Activated B cell treated with CpG ODN at 0.5 μM for 24 hours (primary cell): ENCODE data around the gene TMEM132A. TPM values are rescaled to one million over a fixed set of nuclear protein-coding genes. Genes with fewer than 3 reads are reported as not detected.

Source experiments
- ATAC-seq: fragments of 200-7000 bp; cut with Tn5 transposase; one replicate; pipeline ENCODE4 v1.10.0; 2021; ENCODE audit warnings: low read depth, mild to moderate bottlenecking, moderate library complexity
- CTCF ChIA-PET: fragments of 350-600 bp; sonication (Branson Sonifier 250); formaldehyde crosslinking; loops from one replicate; lab custom pipeline; 2021; ENCODE audit warnings: antibody characterized with exemption; lab: Charles Lee
- POLR2A ChIA-PET: fragments of 350-600 bp; sonication (Branson Sonifier 250); formaldehyde crosslinking; loops from one replicate; lab custom pipeline; 2021; ENCODE audit warnings: antibody characterized with exemption; lab: Charles Lee
- DNase-seq: peaks from one replicate; pipeline ENCODE4 v3.0.0; 2022
- H3K27ac Mint-ChIP-seq: one replicate; pipeline ENCODE4 v1.8.0; 2020; ENCODE audit warnings: mixed read lengths
- H3K27me3 Mint-ChIP-seq: one replicate; pipeline ENCODE4 v1.8.0; 2021; ENCODE audit warnings: mixed read lengths
- H3K36me3 Mint-ChIP-seq: one replicate; pipeline ENCODE4 v1.8.0; 2021; ENCODE audit warnings: low read depth, mixed read lengths
- H3K4me1 Mint-ChIP-seq: one replicate; pipeline ENCODE4 v1.8.0; 2021; ENCODE audit warnings: mixed read lengths
- H3K4me3 Mint-ChIP-seq: one replicate; pipeline ENCODE4 v1.8.0; 2020; ENCODE audit warnings: mild to moderate bottlenecking, mixed read lengths
- H3K9me3 Mint-ChIP-seq: one replicate; pipeline ENCODE4 v1.8.0; 2020; ENCODE audit warnings: mixed read lengths
- intact Hi-C: fragments of 100-400 bp; cut with micrococcal nuclease; formaldehyde crosslinking; loops from one replicate; pipeline ENCODE4 v1.15.1; 2024
- total RNA-seq: library from RNA; stranded (reverse); gene quantifications from 2 replicates; pipeline ENCODE4 v1.2.3, GENCODE V29; 2022
- TF ChIP-seq, protein P1 (sequence below): fragments of 200-600 bp; IDR thresholded peaks from one replicate; pipeline ENCODE4 v1.8.0; 2022; ENCODE audit warnings: antibody characterized with exemption, mild to moderate bottlenecking

Gene TMEM132A
- total RNA-seq, 1 donor from 2014 or later: 8.7 TPM

DNA sequence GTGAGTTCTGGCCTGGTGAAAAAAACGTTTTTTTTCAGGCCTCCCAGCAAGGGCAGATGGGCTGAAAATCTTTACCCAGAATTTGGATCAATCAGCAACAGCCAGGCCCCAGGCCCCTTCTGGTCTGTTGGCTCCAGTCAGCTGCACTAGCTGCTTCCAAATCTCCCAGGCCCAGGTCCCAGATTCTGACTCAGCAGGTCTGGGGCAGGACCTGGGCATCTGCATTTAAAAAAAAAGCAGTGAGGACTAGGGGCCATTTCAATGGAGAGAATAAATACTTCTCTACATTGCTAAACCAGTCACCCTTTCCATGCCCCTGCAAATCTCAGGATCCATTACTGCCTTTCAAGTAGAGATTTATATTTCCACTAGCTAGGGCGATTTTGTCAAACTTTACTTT lies 23.4 kb downstream of the TMEM132A start:
- CTCF ChIA-PET: no interaction called here
- Mint-ChIP-seq H3K27ac (no peak overlapping the region), H3K4me1 (peaks cover 69% of the 10 kb centered on the region), H3K27me3 (no peaks in the 10 kb centered on the region), H3K36me3 (peaks cover 57% of the 10 kb centered on the region), H3K9me3 (no peaks in the 10 kb centered on the region), H3K4me3 (no peak overlapping the region)
- POLR2A ChIA-PET: interaction anchor here (1.5 to 1.6 kb wide), 2 partner anchors 24 to 33 kb away, joined by 5 to 11 read pairs; partner anchors contain the start of gene TMEM132A
- no peak for ATAC-seq
- TF ChIP-seq, protein P1, sequence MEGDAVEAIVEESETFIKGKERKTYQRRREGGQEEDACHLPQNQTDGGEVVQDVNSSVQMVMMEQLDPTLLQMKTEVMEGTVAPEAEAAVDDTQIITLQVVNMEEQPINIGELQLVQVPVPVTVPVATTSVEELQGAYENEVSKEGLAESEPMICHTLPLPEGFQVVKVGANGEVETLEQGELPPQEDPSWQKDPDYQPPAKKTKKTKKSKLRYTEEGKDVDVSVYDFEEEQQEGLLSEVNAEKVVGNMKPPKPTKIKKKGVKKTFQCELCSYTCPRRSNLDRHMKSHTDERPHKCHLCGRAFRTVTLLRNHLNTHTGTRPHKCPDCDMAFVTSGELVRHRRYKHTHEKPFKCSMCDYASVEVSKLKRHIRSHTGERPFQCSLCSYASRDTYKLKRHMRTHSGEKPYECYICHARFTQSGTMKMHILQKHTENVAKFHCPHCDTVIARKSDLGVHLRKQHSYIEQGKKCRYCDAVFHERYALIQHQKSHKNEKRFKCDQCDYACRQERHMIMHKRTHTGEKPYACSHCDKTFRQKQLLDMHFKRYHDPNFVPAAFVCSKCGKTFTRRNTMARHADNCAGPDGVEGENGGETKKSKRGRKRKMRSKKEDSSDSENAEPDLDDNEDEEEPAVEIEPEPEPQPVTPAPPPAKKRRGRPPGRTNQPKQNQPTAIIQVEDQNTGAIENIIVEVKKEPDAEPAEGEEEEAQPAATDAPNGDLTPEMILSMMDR: no peak
- intact Hi-C loops: no loop called here
- no peak for DNase-seq

DNA sequence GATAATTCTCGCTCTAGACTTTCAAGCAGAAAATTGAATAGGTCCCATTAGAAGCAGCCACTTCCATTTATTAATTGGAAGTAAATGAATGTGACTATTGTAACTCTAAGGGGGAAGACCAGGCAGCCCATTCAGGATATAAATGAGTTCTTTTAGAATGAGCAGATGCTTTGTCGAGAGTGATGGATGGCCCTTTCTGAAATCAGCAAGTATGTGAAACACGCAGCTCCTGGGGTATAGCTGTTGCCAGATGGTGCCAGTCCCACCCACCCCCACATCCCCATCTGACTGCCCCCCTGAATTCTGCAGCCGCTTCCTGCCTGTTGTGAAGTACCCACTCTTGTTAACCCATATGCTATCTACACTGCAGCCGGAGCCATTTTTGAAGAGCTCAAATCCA lies 24.0 kb downstream of the TMEM132A start:
- Mint-ChIP-seq H3K4me1 (peaks cover 70% of the 10 kb centered on the region), H3K36me3 (peaks cover 52% of the 10 kb centered on the region), H3K4me3 (peak overlapping the region; percentile 37), H3K9me3 (no peaks in the 10 kb centered on the region), H3K27me3 (no peaks in the 10 kb centered on the region), H3K27ac (peak overlapping the region; percentile 5)
- ChIA-PET POLR2A (interaction anchor here (1.5 to 1.6 kb wide), 2 partner anchors 24 to 33 kb away, joined by 5 to 11 read pairs; partner anchors contain the start of gene TMEM132A), CTCF (no interaction called here)
- DNase-seq (no peak), ATAC-seq (no peak)
- TF ChIP-seq, protein P1: no peak
- intact Hi-C loops: no loop called here

DNA sequence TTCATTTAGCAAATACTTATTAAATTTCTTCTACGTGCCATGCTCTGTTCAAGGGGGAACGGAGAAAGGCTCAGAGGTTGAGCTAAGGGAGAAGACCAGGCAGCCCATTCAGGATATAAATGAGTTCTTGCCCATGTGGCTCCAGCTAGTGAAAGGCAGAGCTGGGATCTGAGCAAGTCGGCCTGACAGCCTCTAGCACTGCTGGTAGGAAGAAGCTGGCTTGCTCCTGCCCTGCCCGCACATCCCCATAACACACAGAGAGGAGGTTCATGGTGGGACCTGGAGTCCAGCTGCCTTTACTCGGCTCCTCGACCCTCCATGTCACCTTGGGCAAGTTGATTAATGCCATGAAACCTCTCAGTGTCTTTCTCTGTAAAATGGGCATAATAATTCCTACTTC lies 25.8 kb downstream of the TMEM132A start:
- intact Hi-C loops: loop anchor here (5.0 kb wide), 3 partner anchors 108 to 188 kb away; partner anchors contain the start of gene CCDC86
- TF ChIP-seq, protein P1: no peak
- Mint-ChIP-seq H3K36me3 (peaks cover 35% of the 10 kb centered on the region), H3K4me3 (peak overlapping the region; percentile 87), H3K4me1 (peaks cover 71% of the 10 kb centered on the region), H3K9me3 (no peaks in the 10 kb centered on the region), H3K27me3 (no peaks in the 10 kb centered on the region), H3K27ac (peak overlapping the region; percentile 69)
- ChIA-PET POLR2A (interaction anchor here (0.7 to 6.0 kb wide), 12 partner anchors 9 to 412 kb away, joined by 3 to 102 read pairs (median 4); partner anchors contain the start of genes CYB561A3, PRPF19, TMEM109 and TMEM138), CTCF (interaction anchor here (0.9 to 1.7 kb wide), 6 partner anchors 8 to 62 kb away, joined by 3 to 7 read pairs (median 4); no protein-coding TSS in a partner anchor)
- ATAC-seq (no peak), DNase-seq (no peak)

DNA sequence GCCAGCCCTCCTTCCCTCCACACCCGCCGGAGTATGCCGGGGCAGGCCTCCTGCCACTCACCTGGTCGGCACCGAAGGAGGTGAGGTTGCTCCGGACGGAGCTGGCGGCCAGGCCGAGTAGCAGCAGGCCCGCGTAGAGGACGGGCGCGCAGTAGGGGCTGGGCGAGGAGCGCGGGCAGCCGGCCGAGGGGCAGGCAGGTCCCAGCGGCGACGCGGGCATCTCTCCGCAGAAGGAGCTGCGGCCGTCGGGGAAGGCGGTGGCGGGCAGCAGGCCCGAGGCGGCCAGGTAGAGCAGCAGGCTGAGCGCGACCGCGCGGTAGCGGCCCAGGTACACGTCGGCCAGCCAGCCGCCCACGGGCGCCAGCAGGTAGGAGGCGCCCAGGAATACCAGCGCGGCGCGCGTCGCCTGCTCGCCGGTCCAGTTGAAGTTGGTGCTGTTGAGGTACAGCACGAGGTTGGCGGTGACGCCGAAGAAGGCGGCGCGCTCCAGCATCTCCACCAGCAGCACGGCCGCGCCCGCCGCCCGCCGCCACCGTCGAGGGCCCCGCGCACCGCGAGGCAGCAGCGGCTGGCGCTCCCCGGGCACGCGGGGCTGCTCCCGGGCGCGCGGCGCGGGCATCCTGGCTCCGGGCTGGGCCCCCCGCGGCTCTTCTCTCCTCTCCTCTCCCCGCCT lies 26.8 kb downstream of the TMEM132A start:
- Mint-ChIP-seq H3K36me3 (peaks cover 25% of the 10 kb centered on the region), H3K27me3 (no peaks in the 10 kb centered on the region), H3K9me3 (no peaks in the 10 kb centered on the region), H3K4me3 (peak overlapping the region; percentile 91), H3K27ac (peak overlapping the region; percentile 91), H3K4me1 (peaks cover 63% of the 10 kb centered on the region)
- TF ChIP-seq, protein P1: no peak
- POLR2A ChIA-PET: interaction anchor here (0.6 to 6.0 kb wide), 15 partner anchors 8 to 411 kb away, joined by 3 to 102 read pairs (median 4); partner anchors contain the start of genes CYB561A3, PRPF19, TMEM109 and TMEM138
- CTCF ChIA-PET: interaction anchor here (1.0 to 1.8 kb wide), 3 partner anchors 9 to 51 kb away, joined by 3 to 7 read pairs (median 5); no protein-coding TSS in a partner anchor
- DNase-seq (no peak), ATAC-seq (peak; percentile 2)
- intact Hi-C loops: loop anchor here (5.0 kb wide), 3 partner anchors 109 to 189 kb away; partner anchors contain the start of gene CCDC86

DNA sequence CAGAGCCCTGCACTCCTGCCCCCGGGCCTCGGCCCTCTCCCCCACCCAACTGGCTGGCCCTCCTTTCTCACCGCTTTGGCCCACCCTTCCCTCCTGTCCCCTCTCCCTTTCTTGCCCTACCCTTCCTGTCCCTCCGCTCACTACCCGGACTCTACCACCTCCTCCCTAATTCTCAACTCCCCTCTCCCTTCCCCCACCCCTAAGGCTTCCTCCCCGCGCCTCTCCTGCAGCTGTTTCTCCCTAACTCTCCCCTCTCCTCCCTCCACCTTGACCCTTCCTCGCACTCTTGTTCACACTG lies 27.3 kb downstream of the TMEM132A start:
- peaks cover 60% of the 10 kb centered on the region for H3K4me1 Mint-ChIP-seq
- CTCF ChIA-PET: interaction anchor here (1.8 kb wide), 1 partner anchor 36 kb away, joined by 5 read pairs; no protein-coding TSS in a partner anchor
- no peaks in the 10 kb centered on the region for H3K27me3 Mint-ChIP-seq
- intact Hi-C loops: loop anchor here (5.0 kb wide), 3 partner anchors 109 to 189 kb away; partner anchors contain the start of gene CCDC86
- peaks cover 20% of the 10 kb centered on the region for H3K36me3 Mint-ChIP-seq
- peak overlapping the region; percentile 91 for H3K4me3 Mint-ChIP-seq
- POLR2A ChIA-PET: interaction anchor here (0.6 to 6.0 kb wide), 18 partner anchors 8 to 1282 kb away, joined by 3 to 102 read pairs (median 4); partner anchors contain the start of genes CCDC86, CD6, TMEM109 and TMEM132A
- no peaks in the 10 kb centered on the region for H3K9me3 Mint-ChIP-seq
- peak overlapping the region; percentile 91 for H3K27ac Mint-ChIP-seq
- TF ChIP-seq, protein P1: no peak
- ATAC-seq: peak; percentile 7
- no peak for DNase-seq
